Measurements from ENCODE around the gene SP1.
"Not testable (repeated sequence)": the region's sequence is repeated elsewhere in the genome, so short reads cannot be mapped to it uniquely, and the experiment has no call there.

SP1 gene

GRCh38 chr12:53399896-53400295, 19.9 kb downstream of the SP1 start:
- Mint-ChIP-seq H3K4me3 (no peak overlapping the region), H3K36me3 (ENCODE audit: insufficient read depth) (peaks cover 33% of the 10 kb centered on the region), H3K9me3 (no peaks in the 10 kb centered on the region), H3K4me1 (peaks cover 13% of the 10 kb centered on the region), H3K27ac (ENCODE audit: low read depth) (peak overlapping the region; percentile 61), H3K27me3 (no peaks in the 10 kb centered on the region)
- DNase-seq (ENCODE audit: low spot score in 2 of 2) (no peak), ATAC-seq (replicated peaks; ENCODE audit: extremely low read depth, poor library complexity, severe bottlenecking) (no peak)

GRCh38 chr12:53402351-53402750, 22.4 kb downstream of the SP1 start:
- not testable (repeated sequence) for DNase-seq (ENCODE audit: low spot score in 2 of 2); H3K27ac Mint-ChIP-seq (ENCODE audit: low read depth); H3K9me3 Mint-ChIP-seq; ATAC-seq (replicated peaks; ENCODE audit: extremely low read depth, poor library complexity, severe bottlenecking); H3K4me3 Mint-ChIP-seq; H3K4me1 Mint-ChIP-seq; H3K27me3 Mint-ChIP-seq
- H3K36me3 Mint-ChIP-seq (ENCODE audit: insufficient read depth): peaks cover 45% of the 10 kb centered on the region

GRCh38 chr12:53402871-53403270, 22.9 kb downstream of the SP1 start:
- ATAC-seq (replicated peaks; ENCODE audit: extremely low read depth, poor library complexity, severe bottlenecking) (no peak), DNase-seq (ENCODE audit: low spot score in 2 of 2) (no peak)
- Mint-ChIP-seq H3K9me3 (no peaks in the 10 kb centered on the region), H3K36me3 (ENCODE audit: insufficient read depth) (peaks cover 47% of the 10 kb centered on the region), H3K4me3 (no peak overlapping the region), H3K27me3 (no peaks in the 10 kb centered on the region), H3K27ac (ENCODE audit: low read depth) (no peak overlapping the region), H3K4me1 (peaks cover 7% of the 10 kb centered on the region)

- no peak for ATAC-seq (replicated peaks; ENCODE audit: extremely low read depth, poor library complexity, severe bottlenecking)
- Mint-ChIP-seq H3K4me3 (no peak overlapping the region), H3K4me1 (peaks cover 21% of the 10 kb centered on the region), H3K36me3 (ENCODE audit: insufficient read depth) (peaks cover 50% of the 10 kb centered on the region), H3K27me3 (no peaks in the 10 kb centered on the region), H3K9me3 (no peaks in the 10 kb centered on the region), H3K27ac (ENCODE audit: low read depth) (peak overlapping the region; percentile 83)
- no peak for DNase-seq (ENCODE audit: low spot score in 2 of 2)
These were observed 31.0 kb downstream of the SP1 start for GRCh38 chr12:53410951-53411350.

- Mint-ChIP-seq H3K9me3 (no peaks in the 10 kb centered on the region), H3K27ac (ENCODE audit: low read depth) (peak overlapping the region; percentile 83), H3K4me3 (no peak overlapping the region), H3K27me3 (no peaks in the 10 kb centered on the region), H3K36me3 (ENCODE audit: insufficient read depth) (peaks cover 29% of the 10 kb centered on the region), H3K4me1 (peaks cover 25% of the 10 kb centered on the region)
- no peak for ATAC-seq (replicated peaks; ENCODE audit: extremely low read depth, poor library complexity, severe bottlenecking)
- DNase-seq (ENCODE audit: low spot score in 2 of 2): no peak
These were observed 33.7 kb downstream of the SP1 start for GRCh38 chr12:53413485-53414204.

GRCh38 chr12:53414756-53415417, 34.9 kb downstream of the SP1 start:
- H3K27ac Mint-ChIP-seq (ENCODE audit: low read depth): no peak overlapping the region
- H3K27me3 Mint-ChIP-seq: no peaks in the 10 kb centered on the region
- H3K9me3 Mint-ChIP-seq: no peaks in the 10 kb centered on the region
- H3K4me1 Mint-ChIP-seq: peaks cover 25% of the 10 kb centered on the region
- no peak for ATAC-seq (replicated peaks; ENCODE audit: extremely low read depth, poor library complexity, severe bottlenecking)
- H3K4me3 Mint-ChIP-seq: no peak overlapping the region
- no peak for DNase-seq (ENCODE audit: low spot score in 2 of 2)
- peaks cover 18% of the 10 kb centered on the region for H3K36me3 Mint-ChIP-seq (ENCODE audit: insufficient read depth)

- not testable (repeated sequence) for DNase-seq (ENCODE audit: low spot score in 2 of 2); H3K36me3 Mint-ChIP-seq (ENCODE audit: insufficient read depth); H3K4me3 Mint-ChIP-seq; H3K9me3 Mint-ChIP-seq; ATAC-seq (replicated peaks; ENCODE audit: extremely low read depth, poor library complexity, severe bottlenecking); H3K27me3 Mint-ChIP-seq
- Mint-ChIP-seq H3K27ac (ENCODE audit: low read depth) (peak overlapping the region; percentile 73), H3K4me1 (peaks cover 25% of the 10 kb centered on the region)
These were observed 35.9 kb downstream of the SP1 start for GRCh38 chr12:53415752-53416389.

- not testable (repeated sequence) for H3K36me3 Mint-ChIP-seq (ENCODE audit: insufficient read depth); H3K9me3 Mint-ChIP-seq; H3K4me3 Mint-ChIP-seq; DNase-seq (ENCODE audit: low spot score in 2 of 2); ATAC-seq (replicated peaks; ENCODE audit: extremely low read depth, poor library complexity, severe bottlenecking); H3K27me3 Mint-ChIP-seq; H3K27ac Mint-ChIP-seq (ENCODE audit: low read depth)
- peaks cover 23% of the 10 kb centered on the region for H3K4me1 Mint-ChIP-seq
These were observed 37.4 kb downstream of the SP1 start for GRCh38 chr12:53417291-53417816.

- ATAC-seq (replicated peaks; ENCODE audit: extremely low read depth, poor library complexity, severe bottlenecking) (no peak), DNase-seq (ENCODE audit: low spot score in 2 of 2) (no peak)
- Mint-ChIP-seq H3K27ac (ENCODE audit: low read depth) (no peak overlapping the region), H3K4me3 (no peak overlapping the region), H3K27me3 (no peaks in the 10 kb centered on the region), H3K36me3 (ENCODE audit: insufficient read depth) (no peaks in the 10 kb centered on the region), H3K4me1 (peaks cover 17% of the 10 kb centered on the region), H3K9me3 (no peaks in the 10 kb centered on the region)
These were observed 38.2 kb downstream of the SP1 start for GRCh38 chr12:53418221-53418620.

- H3K4me1 Mint-ChIP-seq: peaks cover 17% of the 10 kb centered on the region
These were observed 39.8 kb downstream of the SP1 start for GRCh38 chr12:53419756-53420155.

GRCh38 chr12:53422247-53422646, 42.3 kb downstream of the SP1 start:
- not testable (repeated sequence) for H3K4me3 Mint-ChIP-seq; H3K4me1 Mint-ChIP-seq; H3K9me3 Mint-ChIP-seq; H3K36me3 Mint-ChIP-seq (ENCODE audit: insufficient read depth); H3K27ac Mint-ChIP-seq (ENCODE audit: low read depth); DNase-seq (ENCODE audit: low spot score in 2 of 2); H3K27me3 Mint-ChIP-seq; ATAC-seq (replicated peaks; ENCODE audit: extremely low read depth, poor library complexity, severe bottlenecking)

More at GRCh38 chr12:53419756-53420155, 39.8 kb downstream of the SP1 start:
- Mint-ChIP-seq H3K9me3 (no peaks in the 10 kb centered on the region), H3K36me3 (ENCODE audit: insufficient read depth) (no peaks in the 10 kb centered on the region), H3K4me3 (no peak overlapping the region), H3K27ac (ENCODE audit: low read depth) (no peak overlapping the region), H3K27me3 (no peaks in the 10 kb centered on the region)
- no peak for DNase-seq (ENCODE audit: low spot score in 2 of 2)
- ATAC-seq (replicated peaks; ENCODE audit: extremely low read depth, poor library complexity, severe bottlenecking): no peak

- DNase-seq (ENCODE audit: low spot score in 2 of 2) (no peak), ATAC-seq (replicated peaks; ENCODE audit: extremely low read depth, poor library complexity, severe bottlenecking) (no peak)
- no peak within 1 kb of the TSS for H3K4me3 Mint-ChIP-seq
- no peak within 1 kb of the TSS for H3K27ac Mint-ChIP-seq (ENCODE audit: low read depth)
- H3K36me3 Mint-ChIP-seq (ENCODE audit: insufficient read depth): no peaks in the 10 kb centered on the region
- H3K4me1 Mint-ChIP-seq: peaks cover 6% of the 10 kb centered on the region
- no peaks in the 10 kb centered on the region for H3K9me3 Mint-ChIP-seq
- H3K27me3 Mint-ChIP-seq: no peaks in the 10 kb centered on the region
These were observed 43.6 kb downstream of the SP1 start, which contains the start of gene AMHR2 for GRCh38 chr12:53423597-53423996. Gene AMHR2, plus strand, starts transcription at chr12:53423855. Its CDS starts 80 bp downstream, at chr12:53423935.
